ENCODE data around the gene TOM1.

The TOM1 gene

DNA sequence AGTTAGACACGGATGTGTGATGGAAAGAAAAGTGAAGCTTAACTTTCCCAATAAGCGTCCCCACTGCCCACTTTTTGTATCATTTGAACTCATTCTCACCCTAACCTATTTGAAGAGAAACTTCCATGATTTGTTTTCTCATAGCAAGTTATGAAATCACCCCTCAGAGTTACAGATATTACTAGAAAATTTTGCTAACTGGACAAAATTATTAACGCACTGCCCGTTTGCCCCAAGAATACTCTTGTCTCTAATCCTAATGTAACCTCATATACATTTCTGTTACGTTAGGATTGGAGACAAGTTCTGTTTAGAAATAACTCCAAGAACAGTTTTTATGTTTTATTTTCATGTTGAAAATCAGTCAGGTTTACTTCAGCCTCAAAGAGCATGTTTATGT, 25.5 kb downstream of the TOM1 start:
- DNase-seq = no peak

DNA sequence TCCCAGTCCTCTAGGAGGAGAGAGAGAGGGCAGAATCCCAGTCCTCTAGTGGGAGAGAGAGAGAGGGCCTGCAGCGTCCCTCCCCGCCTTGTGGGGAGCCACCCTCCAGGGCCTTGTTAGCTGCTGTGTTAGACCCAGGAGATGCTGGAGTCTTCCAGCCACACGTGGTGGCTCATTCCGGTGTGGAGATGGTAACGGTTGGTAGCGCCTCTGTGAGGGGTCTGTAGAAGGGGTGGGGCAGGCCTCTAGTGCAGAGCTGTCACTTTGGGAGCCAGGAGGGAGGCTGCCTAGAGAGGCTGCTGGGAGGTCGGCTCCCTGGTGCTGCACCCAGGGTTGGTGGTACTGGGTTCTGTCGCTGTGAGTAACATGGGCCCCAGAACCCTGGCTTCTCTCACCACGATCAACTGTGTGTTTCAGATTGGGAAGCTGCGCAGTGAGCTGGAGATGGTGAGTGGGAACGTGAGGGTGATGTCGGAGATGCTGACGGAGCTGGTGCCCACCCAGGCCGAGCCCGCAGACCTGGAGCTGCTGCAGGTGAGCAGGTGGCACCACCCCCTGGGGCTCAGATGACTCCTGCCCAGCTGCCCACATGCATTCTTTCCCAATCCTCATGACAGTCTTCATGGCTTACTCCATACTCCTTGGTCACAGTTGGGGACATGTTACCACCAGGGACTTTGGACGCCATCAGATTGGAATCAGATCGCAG, 27.3 kb downstream of the TOM1 start:
- DNase-seq = no peak

GRCh38 chr22:35327690-35328471, 28.2 kb downstream of the TOM1 start:
- no peak for DNase-seq

GRCh38 chr22:35328472-35328885, 28.8 kb downstream of the TOM1 start:
- DNase-seq = no peak

DNA sequence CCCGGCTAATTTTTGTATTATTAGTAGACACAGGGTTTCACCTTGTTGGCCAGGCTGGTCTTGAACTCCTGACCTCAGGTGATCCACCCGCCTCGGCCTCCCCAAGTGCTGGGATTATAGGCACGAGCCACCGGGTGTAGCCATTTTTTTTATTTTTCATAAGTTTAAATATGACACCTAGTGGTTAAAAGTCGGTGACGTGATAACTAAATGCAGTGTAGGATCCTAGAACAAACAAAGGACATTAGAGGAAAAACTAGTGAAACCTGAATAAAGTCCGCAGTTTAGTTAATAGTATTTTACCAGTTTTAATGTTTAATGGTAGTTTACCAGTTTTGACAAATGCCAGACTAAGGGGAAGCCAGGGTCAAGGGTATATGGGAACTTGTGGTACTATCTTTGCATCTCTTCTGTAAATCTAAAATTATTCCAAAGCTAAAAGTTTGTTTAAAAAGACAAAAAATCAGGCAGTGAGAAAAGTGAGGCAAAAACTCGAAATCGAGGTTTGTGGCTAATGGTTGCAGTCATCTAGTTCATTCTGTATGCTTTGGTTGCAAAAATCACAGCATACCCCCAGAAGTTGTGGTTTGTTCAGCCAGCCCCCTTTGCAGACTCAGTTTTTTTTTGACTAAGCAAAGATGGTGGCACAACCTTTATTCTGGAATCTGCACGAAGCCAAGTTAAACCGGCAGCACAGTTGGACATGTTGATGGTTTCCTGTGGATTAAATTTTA, 29.6 kb downstream of the TOM1 start:
- peak; percentile 18 for DNase-seq

GRCh38 chr22:35330258-35330861, 30.7 kb downstream of the TOM1 start:
- peak; percentile 69 for DNase-seq

GRCh38 chr22:35332278-35332677, 32.6 kb downstream of the TOM1 start:
- DNase-seq = no peak

DNA sequence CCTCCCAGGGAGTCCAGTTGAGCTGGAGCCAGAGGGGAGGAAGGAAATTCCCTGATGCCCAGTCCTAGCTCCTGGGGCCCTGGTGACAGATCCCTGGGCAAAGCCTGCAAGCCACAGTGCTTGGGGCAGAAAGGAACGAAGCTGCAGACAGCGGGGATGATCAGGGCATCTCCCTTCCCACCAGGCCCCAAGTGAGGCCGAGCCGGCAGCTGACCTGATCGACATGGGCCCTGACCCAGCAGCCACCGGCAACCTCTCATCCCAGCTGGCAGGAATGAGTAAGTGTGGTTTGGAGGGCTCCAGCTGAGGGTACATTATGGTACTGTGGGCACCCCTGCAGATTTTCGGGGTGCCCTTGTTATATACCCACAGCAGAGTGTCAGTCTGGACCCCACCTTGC, 33.5 kb downstream of the TOM1 start:
- DNase-seq = no peak

DNA sequence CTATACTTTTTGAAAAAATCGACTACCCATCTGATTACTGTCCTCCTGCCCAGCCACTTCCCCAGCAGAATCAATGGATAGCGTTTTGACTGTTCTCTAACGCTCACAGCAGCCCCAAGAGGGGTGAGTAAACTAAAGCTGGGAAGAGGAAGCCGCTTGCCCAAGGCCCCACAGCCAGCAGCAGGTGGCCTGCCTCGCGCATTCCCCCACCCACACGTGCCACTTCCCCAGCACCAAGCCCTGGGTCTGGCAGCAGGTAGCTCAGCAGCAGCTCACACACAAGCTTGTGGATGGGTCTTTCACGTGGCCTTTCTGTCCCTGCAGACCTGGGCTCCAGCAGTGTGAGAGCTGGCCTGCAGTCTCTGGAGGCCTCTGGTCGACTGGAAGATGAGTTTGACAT, 34.3 kb downstream of the TOM1 start:
- DNase-seq = no peak

DNA sequence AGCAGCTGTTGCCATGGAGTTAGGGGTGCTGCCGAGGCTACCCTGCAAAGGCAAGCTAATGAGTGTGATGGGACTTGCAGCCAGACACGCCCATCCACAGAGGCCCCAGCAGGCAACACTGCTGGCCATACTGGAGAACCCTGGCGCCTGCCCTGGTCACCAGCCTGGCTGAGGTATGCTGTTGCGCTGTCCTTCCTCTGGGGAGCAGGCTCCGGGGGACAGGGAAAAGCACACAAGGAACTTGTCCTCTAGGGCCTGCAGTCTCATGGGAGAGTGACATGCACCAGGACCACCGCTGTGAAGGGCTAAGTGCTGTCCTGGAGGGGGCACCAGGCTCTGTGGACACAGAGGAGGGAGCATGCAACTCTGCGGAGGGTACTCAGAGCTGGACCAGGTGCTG, 35.8 kb downstream of the TOM1 start:
- no peak for DNase-seq

GRCh38 chr22:35335936-35336781, 36.5 kb downstream of the TOM1 start:
- DNase-seq = no peak

GRCh38 chr22:35337932-35338331, 38.2 kb downstream of the TOM1 start:
- no peak for DNase-seq

- DNase-seq = no peak
Measured at GRCh38 chr22:35341090-35341874, 41.6 kb downstream of the TOM1 start.

DNA sequence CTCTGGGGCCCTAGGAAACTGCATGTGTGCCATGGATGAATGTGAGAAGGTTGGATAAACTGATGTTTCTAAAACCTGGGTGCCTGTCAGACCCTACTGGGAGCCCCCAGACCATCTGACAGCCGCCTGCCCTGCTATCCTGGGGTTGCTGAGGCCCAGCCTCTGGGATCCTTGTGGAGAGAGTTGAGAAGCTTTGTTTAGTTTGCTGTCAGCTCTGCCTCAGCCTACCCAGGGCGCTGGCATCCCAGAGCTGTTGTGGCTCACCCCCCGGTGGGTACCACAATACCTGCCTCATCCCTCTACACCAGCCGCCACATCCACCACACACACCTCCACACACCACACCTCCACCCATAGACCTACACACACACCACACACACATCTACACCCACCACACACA, 42.7 kb downstream of the TOM1 start:
- DNase-seq = no peak

- no peak for DNase-seq
Measured at GRCh38 chr22:35343664-35344550, 44.2 kb downstream of the TOM1 start.

- DNase-seq = no peak
Measured at GRCh38 chr22:35344956-35345690, 45.4 kb downstream of the TOM1 start.

GRCh38 chr22:35345808-35346505, 46.3 kb downstream of the TOM1 start:
- DNase-seq = no peak

DNA sequence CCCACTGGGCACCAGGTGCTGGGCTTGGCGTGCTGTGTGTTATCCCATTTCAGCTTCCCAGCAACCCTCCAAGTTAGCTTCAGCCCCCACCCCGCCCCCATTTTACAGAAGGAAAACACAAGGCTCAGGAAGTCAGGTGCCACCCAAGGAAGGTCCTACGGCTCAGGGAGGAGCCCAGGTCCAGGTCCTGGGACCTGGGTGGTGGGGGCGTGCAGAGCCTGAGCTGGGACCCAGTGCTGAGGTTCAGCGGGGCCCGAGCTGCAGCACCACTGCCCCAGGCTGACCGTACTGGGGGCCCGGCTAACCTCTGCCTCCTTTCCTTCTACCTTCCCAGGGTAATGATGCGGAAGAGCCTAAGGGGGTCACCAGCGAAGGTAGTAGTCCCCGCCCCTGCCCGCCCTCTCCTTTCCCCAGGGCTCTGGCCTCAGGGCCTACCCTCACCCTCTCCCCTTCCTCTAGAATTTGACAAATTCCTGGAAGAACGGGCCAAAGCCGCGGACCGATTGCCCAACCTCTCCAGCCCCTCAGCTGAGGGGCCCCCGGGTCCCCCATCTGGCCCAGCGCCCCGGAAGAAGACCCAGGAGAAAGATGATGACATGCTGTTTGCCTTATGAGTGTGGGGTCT, 47.0 kb downstream of the TOM1 start:
- no peak for DNase-seq

GRCh38 chr22:35347462-35347861, 47.8 kb downstream of the TOM1 start:
- no peak for DNase-seq
